Activated T-cell treated with anti-CD3 and anti-CD28 coated beads for 48 hours (primary cell): ENCODE data around the gene TOP3B.
A peak's percentile ranks its signal among the peaks of the same experiment; 100 is the strongest.

Experiments
- DNase-seq: peaks from one replicate; pipeline ENCODE4 v3.0.0-alpha.2; 2020; ENCODE audit warnings: low read depth

Gene TOP3B

GRCh38 chr22:21963286-21963685 lies 19.3 kb downstream of the TOP3B start:
- DNase-seq: no peak

GRCh38 chr22:21962655-21962949 lies 20.0 kb downstream of the TOP3B start:
- DNase-seq: no peak

GRCh38 chr22:21961886-21962654 lies 20.5 kb downstream of the TOP3B start:
- DNase-seq: no peak

- no peak for DNase-seq
Measured at GRCh38 chr22:21961127-21961867, 21.3 kb downstream of the TOP3B start.

GRCh38 chr22:21960200-21961126 lies 22.1 kb downstream of the TOP3B start:
- no peak for DNase-seq

GRCh38 chr22:21959274-21960074 lies 23.1 kb downstream of the TOP3B start:
- DNase-seq: no peak

GRCh38 chr22:21958360-21959273 lies 24.0 kb downstream of the TOP3B start:
- no peak for DNase-seq

- peak; percentile 92 for DNase-seq
Measured at GRCh38 chr22:21952586-21953571, 29.7 kb downstream of the TOP3B start, which contains the start of gene PPM1F. TSS of gene PPM1F (minus strand) at chr22:21952848. CDS start at chr22:21946048, 6,800 bp downstream.

GRCh38 chr22:21951931-21952465 lies 30.6 kb downstream of the TOP3B start:
- DNase-seq: peak; percentile 13

GRCh38 chr22:21951062-21951461 lies 31.5 kb downstream of the TOP3B start:
- no peak for DNase-seq

- no peak for DNase-seq
Measured at GRCh38 chr22:21949948-21950347, 32.6 kb downstream of the TOP3B start.

- no peak for DNase-seq
Measured at GRCh38 chr22:21949569-21949918, 33.0 kb downstream of the TOP3B start.

- no peak for DNase-seq
Measured at GRCh38 chr22:21948824-21949568, 33.6 kb downstream of the TOP3B start.

- DNase-seq: no peak
Measured at GRCh38 chr22:21948390-21948789, 34.2 kb downstream of the TOP3B start.

GRCh38 chr22:21947040-21948014 lies 35.3 kb downstream of the TOP3B start:
- DNase-seq: no peak

GRCh38 chr22:21946262-21946925 lies 36.2 kb downstream of the TOP3B start:
- DNase-seq: no peak
